ENCODE measurements around the gene XPOT. TPM values are rescaled to one million over a fixed set of nuclear protein-coding genes. Genes with fewer than 3 reads are reported as not detected.
"Not testable (repeated sequence)": the region's sequence is repeated elsewhere in the genome, so short reads cannot be mapped to it uniquely, and the experiment has no call there.

The XPOT gene
- total RNA-seq (ENCODE audit: low replicate concordance), result 61.9 and 72.8 TPM in 2 replicates
- long read RNA-seq, full-length matches to known transcripts, result 11 of 37 reads
- long read RNA-seq, partial matches to known transcripts, result 17 of 37 reads
- long read RNA-seq, other reads (novel, unspliced or antisense), result 9 of 37 reads

DNA sequence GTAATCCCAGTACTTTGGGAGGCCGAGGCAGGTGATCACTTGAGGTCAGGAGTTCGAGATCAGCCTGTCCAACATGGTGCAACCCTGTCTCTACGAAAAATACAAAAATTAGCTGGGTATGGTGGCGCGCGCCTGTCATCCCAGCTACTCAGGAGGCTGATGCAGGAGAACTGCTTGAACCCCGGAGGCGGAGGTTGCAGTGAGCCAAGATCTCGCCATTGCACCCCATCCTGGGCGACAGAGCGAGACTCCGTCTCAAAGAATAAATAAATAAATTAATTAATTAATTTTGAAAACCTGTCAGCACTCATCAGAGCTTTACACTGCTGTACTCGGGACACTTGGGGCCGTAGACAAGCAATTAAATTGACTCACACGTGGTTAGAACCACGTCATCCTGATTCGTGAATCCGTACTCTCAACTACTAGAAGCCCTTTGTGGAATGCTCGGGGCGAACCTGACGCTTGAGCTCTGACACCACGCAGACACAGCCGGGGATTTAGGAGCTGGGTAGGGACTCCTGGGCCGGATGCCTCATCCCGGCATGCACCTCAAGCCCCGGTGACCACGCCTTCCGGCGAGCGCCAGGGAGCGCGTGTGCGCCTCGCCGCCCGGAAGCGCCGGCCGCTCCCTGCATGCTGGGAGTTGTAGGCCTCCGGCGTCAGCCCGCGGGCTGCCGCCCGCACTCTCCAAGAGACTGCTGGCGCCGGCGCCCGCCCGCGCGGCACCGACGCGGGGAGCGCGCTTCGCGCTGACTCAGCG is at the start of gene XPOT:
TSS of gene XPOT (plus strand) at position 686 of the 763 bp plus-strand sequence. CDS start 5,644 bp downstream, outside the sequence.
- H3K9me3 Mint-ChIP-seq, result no peaks in the 10 kb centered on the region
- H3K27me3 Mint-ChIP-seq, result no peaks in the 10 kb centered on the region
- H3K4me3 Mint-ChIP-seq, result peak within 1 kb of the TSS; percentile 99
- H3K4me1 Mint-ChIP-seq (ENCODE audit: unreplicated experiment), result peaks cover 26% of the 10 kb centered on the region
- DNase-seq (ENCODE audit: extremely low spot score, unreplicated experiment), result peak; percentile 95
- H3K27ac Mint-ChIP-seq, result peak within 1 kb of the TSS; percentile 97
- H3K36me3 Mint-ChIP-seq, result no peaks in the 10 kb centered on the region
- TF ChIP-seq, protein P1, sequence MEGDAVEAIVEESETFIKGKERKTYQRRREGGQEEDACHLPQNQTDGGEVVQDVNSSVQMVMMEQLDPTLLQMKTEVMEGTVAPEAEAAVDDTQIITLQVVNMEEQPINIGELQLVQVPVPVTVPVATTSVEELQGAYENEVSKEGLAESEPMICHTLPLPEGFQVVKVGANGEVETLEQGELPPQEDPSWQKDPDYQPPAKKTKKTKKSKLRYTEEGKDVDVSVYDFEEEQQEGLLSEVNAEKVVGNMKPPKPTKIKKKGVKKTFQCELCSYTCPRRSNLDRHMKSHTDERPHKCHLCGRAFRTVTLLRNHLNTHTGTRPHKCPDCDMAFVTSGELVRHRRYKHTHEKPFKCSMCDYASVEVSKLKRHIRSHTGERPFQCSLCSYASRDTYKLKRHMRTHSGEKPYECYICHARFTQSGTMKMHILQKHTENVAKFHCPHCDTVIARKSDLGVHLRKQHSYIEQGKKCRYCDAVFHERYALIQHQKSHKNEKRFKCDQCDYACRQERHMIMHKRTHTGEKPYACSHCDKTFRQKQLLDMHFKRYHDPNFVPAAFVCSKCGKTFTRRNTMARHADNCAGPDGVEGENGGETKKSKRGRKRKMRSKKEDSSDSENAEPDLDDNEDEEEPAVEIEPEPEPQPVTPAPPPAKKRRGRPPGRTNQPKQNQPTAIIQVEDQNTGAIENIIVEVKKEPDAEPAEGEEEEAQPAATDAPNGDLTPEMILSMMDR (conservative IDR thresholded peaks at IDR 0.05), result no peak

DNA sequence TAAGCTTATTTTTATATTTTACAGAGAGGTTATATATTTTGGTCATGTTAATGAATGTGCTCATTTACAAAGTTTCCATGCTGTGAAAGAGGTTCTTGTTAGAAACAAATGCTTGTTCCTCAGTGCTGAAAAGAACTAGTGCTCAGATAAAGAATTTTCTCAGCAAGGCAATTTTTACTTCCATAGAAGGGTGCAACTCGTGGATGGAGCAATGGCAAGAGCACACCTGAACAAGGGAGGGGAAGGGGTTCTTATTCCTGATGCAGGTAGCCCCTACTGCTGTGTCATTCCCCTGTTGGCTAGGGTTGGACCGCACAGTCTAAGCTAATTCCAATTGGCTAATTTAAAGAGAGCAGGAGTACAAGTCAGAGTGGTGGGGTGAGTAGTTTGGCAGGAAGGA is 48.0 kb upstream of the XPOT start:
- H3K4me3 Mint-ChIP-seq; H3K9me3 Mint-ChIP-seq; H3K27me3 Mint-ChIP-seq; H3K4me1 Mint-ChIP-seq (ENCODE audit: unreplicated experiment); H3K36me3 Mint-ChIP-seq; DNase-seq (ENCODE audit: extremely low spot score, unreplicated experiment): not testable (repeated sequence)
- H3K27ac Mint-ChIP-seq, result peak overlapping the region; percentile 24

GRCh38 chr12:64361173-64361572 is 43.0 kb upstream of the XPOT start:
- H3K9me3 Mint-ChIP-seq; H3K36me3 Mint-ChIP-seq; H3K4me3 Mint-ChIP-seq; H3K4me1 Mint-ChIP-seq (ENCODE audit: unreplicated experiment); H3K27me3 Mint-ChIP-seq; DNase-seq (ENCODE audit: extremely low spot score, unreplicated experiment): not testable (repeated sequence)
- peak overlapping the region; percentile 48 for H3K27ac Mint-ChIP-seq

GRCh38 chr12:64362721-64363305 is 41.4 kb upstream of the XPOT start:
- Mint-ChIP-seq H3K4me1 (ENCODE audit: unreplicated experiment) (no peaks in the 10 kb centered on the region), H3K9me3 (no peaks in the 10 kb centered on the region), H3K27me3 (no peaks in the 10 kb centered on the region), H3K27ac (no peak overlapping the region), H3K4me3 (no peak overlapping the region), H3K36me3 (no peaks in the 10 kb centered on the region)
- TF ChIP-seq, protein P1 (conservative IDR thresholded peaks at IDR 0.05), result no peak
- DNase-seq (ENCODE audit: extremely low spot score, unreplicated experiment), result no peak

- Mint-ChIP-seq H3K9me3 (peaks cover 8% of the 10 kb centered on the region), H3K27me3 (no peaks in the 10 kb centered on the region), H3K27ac (no peak overlapping the region), H3K36me3 (no peaks in the 10 kb centered on the region), H3K4me1 (ENCODE audit: unreplicated experiment) (peaks cover 4% of the 10 kb centered on the region), H3K4me3 (no peak overlapping the region)
- DNase-seq (ENCODE audit: extremely low spot score, unreplicated experiment), result no peak
- TF ChIP-seq, protein P1 (conservative IDR thresholded peaks at IDR 0.05), result no peak
These were observed 20.5 kb upstream of the XPOT start for GRCh38 chr12:64383675-64384074.

- no peak overlapping the region for H3K4me3 Mint-ChIP-seq
- H3K4me1 Mint-ChIP-seq (ENCODE audit: unreplicated experiment), result peaks cover 4% of the 10 kb centered on the region
- TF ChIP-seq, protein P1 (conservative IDR thresholded peaks at IDR 0.05), result no peak
- DNase-seq (ENCODE audit: extremely low spot score, unreplicated experiment), result no peak
- no peak overlapping the region for H3K27ac Mint-ChIP-seq
- peaks cover 8% of the 10 kb centered on the region for H3K9me3 Mint-ChIP-seq
- no peaks in the 10 kb centered on the region for H3K36me3 Mint-ChIP-seq
- no peaks in the 10 kb centered on the region for H3K27me3 Mint-ChIP-seq
These were observed 19.2 kb upstream of the XPOT start for GRCh38 chr12:64385019-64385418.
